ENCODE results near the gene FKBP5.

GRCh38 chr6:35736982-35737412, 48.3 kb upstream of the FKBP5 start, which contains the start of gene ARMC12:
- TF ChIP-seq CTCF (IDR thresholded peaks at IDR 0.05; ENCODE audit: poor library complexity) (no peak), EZH2 (IDR thresholded peaks at IDR 0.05; ENCODE audit: borderline replicate concordance) (no peak), EZH2phosphoT487 (IDR thresholded peaks at IDR 0.05; ENCODE audit: low read depth, severe bottlenecking, unreplicated experiment) (no peak)
